ENCODE data around the gene MT1A.

MT1A gene

GRCh38 chr16:56637814-56638750 is at the start of gene MT1A:
Gene MT1A, plus strand, starts transcription at chr16:56638666. Its CDS starts 73 bp downstream, at chr16:56638739.
- H3K27ac ChIP-seq: peak within 1 kb of the TSS in 8 of 21 experiments; percentile 4 to 63 (median 42)
- peak within 1 kb of the TSS; percentile 5 to 33 (median 19) for H3K4me3 ChIP-seq

GRCh38 chr16:56588781-56589140 is 49.7 kb upstream of the MT1A start:
- peak overlapping the region in 6 of 7 experiments; percentile 2 to 40 (median 18) for H3K4me3 ChIP-seq
- H3K27ac ChIP-seq: no peak overlapping the region

GRCh38 chr16:56589141-56590039 is 49.1 kb upstream of the MT1A start, which contains the start of gene MT3:
Gene MT3, plus strand, starts transcription at chr16:56589528. Its CDS starts 63 bp downstream, at chr16:56589591.
- peak within 1 kb of the TSS; percentile 2 to 40 (median 19) for H3K4me3 ChIP-seq
- no peak within 1 kb of the TSS for H3K27ac ChIP-seq

- H3K27ac ChIP-seq: no peak overlapping the region
- no peak overlapping the region for H3K4me3 ChIP-seq
Observed at GRCh38 chr16:56591377-56592060, 46.9 kb upstream of the MT1A start.

GRCh38 chr16:56593573-56594291 is 44.7 kb upstream of the MT1A start:
- H3K4me3 ChIP-seq: no peak overlapping the region
- H3K27ac ChIP-seq: no peak overlapping the region

- Histone ChIP-seq H3K27ac (no peak overlapping the region), H3K4me3 (no peak overlapping the region)
Observed at GRCh38 chr16:56594292-56594619, 44.2 kb upstream of the MT1A start.

GRCh38 chr16:56600398-56600999 is 38.0 kb upstream of the MT1A start:
- no peak overlapping the region for H3K27ac ChIP-seq
- H3K4me3 ChIP-seq: no peak overlapping the region

- H3K27ac ChIP-seq: no peak overlapping the region
Observed at GRCh38 chr16:56601325-56601724, 37.1 kb upstream of the MT1A start.

GRCh38 chr16:56603589-56603988 is 34.9 kb upstream of the MT1A start:
- no peak overlapping the region for H3K4me3 ChIP-seq
- H3K27ac ChIP-seq: peak overlapping the region in 1 of 21 experiments; percentile 14

More at GRCh38 chr16:56601325-56601724, 37.1 kb upstream of the MT1A start:
- no peak overlapping the region for H3K4me3 ChIP-seq

GRCh38 chr16:56604966-56605365 is 33.5 kb upstream of the MT1A start:
- H3K27ac ChIP-seq: peak overlapping the region in 12 of 21 experiments; percentile 84 to 99 (median 94)
- H3K4me3 ChIP-seq: no peak overlapping the region

GRCh38 chr16:56605475-56605874 is 33.0 kb upstream of the MT1A start:
- no peak overlapping the region for H3K4me3 ChIP-seq
- H3K27ac ChIP-seq: peak overlapping the region in 17 of 21 experiments; percentile 40 to 99 (median 93)

- Histone ChIP-seq H3K27ac (peak overlapping the region in 20 of 21 experiments; percentile 40 to 99 (median 90)), H3K4me3 (no peak overlapping the region)
Observed at GRCh38 chr16:56606071-56606475, 32.4 kb upstream of the MT1A start.

GRCh38 chr16:56606476-56607108 is 31.9 kb upstream of the MT1A start:
- peak overlapping the region; percentile 16 to 99 (median 92) for H3K27ac ChIP-seq
- H3K4me3 ChIP-seq: no peak overlapping the region

- peak overlapping the region; percentile 60 to 99 (median 92) for H3K27ac ChIP-seq
- H3K4me3 ChIP-seq: no peak overlapping the region
Observed at GRCh38 chr16:56607109-56607618, 31.3 kb upstream of the MT1A start.

- H3K4me3 ChIP-seq: peak overlapping the region in 4 of 7 experiments; percentile 44 to 69 (median 52)
- H3K27ac ChIP-seq: peak overlapping the region; percentile 60 to 99 (median 92)
Observed at GRCh38 chr16:56607675-56608042, 30.8 kb upstream of the MT1A start.

GRCh38 chr16:56608043-56608875 is 30.2 kb upstream of the MT1A start, which contains the start of gene MT2A:
Gene MT2A, plus strand, starts transcription at chr16:56608584. Its CDS starts 72 bp downstream, at chr16:56608656.
- H3K4me3 ChIP-seq: peak within 1 kb of the TSS; percentile 44 to 69 (median 60)
- peak within 1 kb of the TSS; percentile 60 to 99 (median 92) for H3K27ac ChIP-seq

Data from skin epidermis (tissue), 12 donors.